ENCODE data around the gene NEGR1.
"Not testable (repeated sequence)": the region's sequence is repeated elsewhere in the genome, so short reads cannot be mapped to it uniquely, and the experiment has no call there.

NEGR1 gene

DNA sequence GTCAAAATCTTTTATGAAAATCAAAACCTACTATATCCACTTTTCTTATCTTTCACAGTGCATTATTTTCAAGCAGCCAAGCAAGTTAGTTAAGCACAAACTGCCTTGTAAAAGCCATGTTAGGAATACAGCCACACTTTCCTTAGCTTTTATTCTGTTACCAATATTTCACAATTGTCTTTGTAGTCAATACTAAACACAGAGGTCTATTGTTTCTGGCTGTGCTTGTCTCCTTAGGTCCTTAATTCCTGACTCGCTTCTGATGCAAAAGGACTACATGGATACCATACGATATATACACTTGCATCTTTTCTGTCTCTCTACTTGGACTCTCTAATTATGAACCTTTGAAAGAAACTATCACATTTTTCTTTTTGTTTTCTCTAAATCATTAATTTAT, 331.8 kb downstream of the NEGR1 start:
- no peak for DNase-seq (ENCODE audit: low read depth in 2 of 2, low spot score in 1 of 2)

DNA sequence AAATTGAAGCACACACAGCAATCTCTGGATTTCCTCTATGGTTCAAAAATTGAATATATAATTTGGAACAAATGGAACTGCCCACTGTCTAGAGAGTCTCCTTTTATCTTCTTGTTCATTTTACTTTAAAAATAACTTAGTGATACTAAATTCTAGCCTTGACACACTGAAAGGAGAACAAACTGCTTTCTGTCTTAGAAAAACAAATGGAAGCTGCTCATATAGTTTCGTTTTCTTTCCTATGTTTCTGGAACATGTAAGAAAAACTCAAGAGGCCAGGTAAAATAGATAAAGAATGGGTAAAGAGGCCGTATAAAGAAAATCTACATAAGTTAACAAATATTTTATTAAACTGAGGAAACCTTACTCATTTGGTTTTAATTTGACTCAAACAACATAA, 332.7 kb downstream of the NEGR1 start:
- no peak for DNase-seq (ENCODE audit: low read depth in 2 of 2, low spot score in 1 of 2)

DNA sequence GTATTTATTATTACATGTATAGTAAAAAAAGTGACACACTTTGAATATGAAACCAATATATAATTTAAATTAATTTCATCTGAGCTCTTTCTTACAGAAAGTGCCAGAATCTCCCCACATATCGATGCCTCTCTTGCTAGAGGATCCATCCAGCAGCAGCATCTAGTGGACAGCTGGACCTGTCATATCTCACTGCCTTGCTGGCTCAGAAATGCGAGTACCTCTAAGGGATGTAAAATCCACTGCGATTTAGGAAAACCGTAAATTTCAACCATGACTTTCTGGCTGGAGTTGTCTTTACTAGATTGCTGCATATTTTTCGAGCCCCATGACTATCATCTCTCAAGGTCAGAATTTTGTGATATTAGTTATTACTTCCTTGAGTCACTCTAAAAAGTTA, 333.8 kb downstream of the NEGR1 start:
- no peak for DNase-seq (ENCODE audit: low read depth in 2 of 2, low spot score in 1 of 2)

DNA sequence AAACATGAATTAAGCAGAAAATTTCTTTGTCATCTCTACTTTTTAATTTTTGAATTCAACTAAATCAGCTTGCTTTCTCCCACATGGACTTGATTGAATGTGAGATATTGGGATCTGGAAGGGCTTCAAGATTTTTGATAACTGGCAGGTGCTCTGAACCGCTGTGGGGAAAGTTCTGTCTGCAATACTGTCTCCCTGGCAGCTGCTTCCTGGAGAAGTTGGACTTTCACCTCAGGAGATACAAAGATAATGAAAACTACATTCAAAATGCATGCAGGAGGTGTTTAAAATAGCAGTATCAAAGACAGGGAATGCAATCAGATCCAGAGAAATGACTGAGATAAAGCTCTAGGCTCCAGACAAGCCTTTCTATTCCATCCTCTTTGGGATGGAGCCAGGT, 338.3 kb downstream of the NEGR1 start:
- no peak for DNase-seq (ENCODE audit: low read depth in 2 of 2, low spot score in 1 of 2)

DNA sequence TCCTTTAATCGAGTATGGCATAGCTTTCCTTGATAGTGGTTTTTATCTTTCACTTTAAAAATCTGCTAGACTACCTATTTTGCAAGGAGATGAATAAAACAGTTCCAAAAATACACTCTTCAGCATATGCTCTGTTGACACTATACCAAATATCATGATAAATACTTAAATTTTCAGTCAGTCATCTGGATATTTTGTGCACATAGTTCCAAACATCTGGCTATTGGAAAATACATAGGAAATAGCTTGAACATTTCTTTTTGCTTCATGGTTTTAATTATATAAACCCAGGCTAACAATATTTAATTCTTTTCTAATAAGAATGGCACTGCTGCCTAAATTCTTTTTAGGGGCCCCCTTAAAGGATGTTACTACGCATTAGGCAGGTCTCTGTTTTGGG, 342.1 kb downstream of the NEGR1 start:
- no peak for DNase-seq (ENCODE audit: low read depth in 2 of 2, low spot score in 1 of 2)

DNA sequence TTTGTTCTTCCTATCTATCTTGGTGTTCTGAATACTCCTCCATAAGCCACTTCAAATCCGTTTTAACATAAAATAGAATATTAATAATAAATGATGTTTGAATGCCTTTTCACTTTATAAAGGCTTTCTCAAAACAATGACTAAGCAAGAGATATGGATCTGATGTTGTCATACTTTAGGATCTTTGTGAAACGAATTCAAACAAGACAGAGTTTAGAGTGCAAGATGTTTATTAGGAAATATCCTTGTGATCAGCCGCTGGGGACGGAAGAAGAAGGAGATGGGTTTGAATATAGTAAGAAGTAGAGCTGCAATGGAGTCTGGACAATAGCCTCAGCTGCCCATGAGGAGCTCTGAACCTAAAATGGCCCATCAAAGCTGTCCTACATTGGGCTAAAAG, 351.8 kb downstream of the NEGR1 start:
- DNase-seq (ENCODE audit: low read depth in 2 of 2, low spot score in 1 of 2), result no peak

DNA sequence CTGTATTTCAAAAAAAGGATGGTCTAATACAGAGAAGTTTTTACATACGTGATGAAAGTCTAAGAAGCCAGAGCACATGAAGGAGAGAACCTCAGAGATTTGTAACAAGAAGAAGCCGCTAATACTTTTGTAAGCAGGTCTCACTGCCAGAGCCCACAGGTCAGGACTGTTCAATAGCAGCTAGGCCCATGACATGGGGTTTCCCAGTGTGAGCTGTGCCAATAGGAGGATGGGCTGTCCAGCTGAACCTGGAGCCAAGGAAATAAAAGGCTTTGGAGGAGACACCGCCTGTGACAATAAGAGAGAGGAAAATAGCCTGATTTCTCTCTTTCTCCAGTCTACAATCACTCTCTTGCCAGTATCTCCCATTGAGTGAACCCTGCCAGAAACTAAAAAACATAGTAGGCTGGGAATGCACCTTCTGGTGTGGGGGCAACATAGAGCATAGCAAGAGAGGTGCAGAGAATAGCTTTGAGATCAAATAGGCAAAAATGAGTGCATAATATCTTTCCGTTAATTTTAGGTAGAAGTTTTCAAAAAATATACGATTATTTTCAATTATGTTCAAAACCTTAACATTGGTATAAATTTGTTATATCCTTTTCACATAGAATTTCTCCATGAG, 360.3 kb downstream of the NEGR1 start:
- DNase-seq (ENCODE audit: low read depth in 2 of 2, low spot score in 1 of 2), result no peak

DNA sequence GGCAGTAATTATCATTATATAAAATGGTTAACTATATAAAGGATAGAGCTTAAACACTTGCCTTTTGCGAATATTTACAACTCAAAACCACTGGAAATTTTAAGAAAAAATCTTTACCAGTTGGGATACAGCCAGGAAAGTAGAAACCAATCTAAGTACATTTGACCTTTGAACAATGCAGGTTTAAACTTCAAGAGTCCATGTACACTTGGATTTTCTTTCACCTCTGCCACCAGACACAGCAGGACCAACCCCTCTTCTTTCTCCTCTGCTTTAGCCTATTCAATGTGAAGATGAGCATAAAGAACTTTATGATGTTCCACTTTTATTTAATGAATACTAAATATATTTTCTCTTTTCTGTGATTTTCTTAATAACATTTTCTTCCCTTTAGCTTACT, 361.1 kb downstream of the NEGR1 start:
- DNase-seq (ENCODE audit: low read depth in 2 of 2, low spot score in 1 of 2), result no peak

DNA sequence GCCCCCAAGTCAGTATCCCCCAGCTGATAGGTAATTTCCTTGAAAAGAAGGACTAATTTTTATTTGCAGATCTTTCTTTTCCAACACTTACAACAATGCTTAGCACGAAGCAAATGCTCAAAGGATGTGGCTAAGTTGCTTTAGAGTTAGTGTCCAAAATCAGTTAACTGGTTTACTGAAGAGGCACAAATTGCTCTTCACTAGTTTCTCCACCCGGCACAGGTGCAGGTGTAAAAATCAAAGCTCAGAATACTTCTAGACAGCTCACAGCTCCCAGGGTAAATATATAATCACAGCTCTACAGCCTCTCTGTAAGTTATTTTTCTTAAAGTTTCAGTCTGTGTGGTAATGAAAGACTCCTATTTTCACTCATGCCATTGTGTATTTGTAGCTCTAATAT, 361.8 kb downstream of the NEGR1 start:
- DNase-seq (ENCODE audit: low read depth in 2 of 2, low spot score in 1 of 2), result no peak

DNA sequence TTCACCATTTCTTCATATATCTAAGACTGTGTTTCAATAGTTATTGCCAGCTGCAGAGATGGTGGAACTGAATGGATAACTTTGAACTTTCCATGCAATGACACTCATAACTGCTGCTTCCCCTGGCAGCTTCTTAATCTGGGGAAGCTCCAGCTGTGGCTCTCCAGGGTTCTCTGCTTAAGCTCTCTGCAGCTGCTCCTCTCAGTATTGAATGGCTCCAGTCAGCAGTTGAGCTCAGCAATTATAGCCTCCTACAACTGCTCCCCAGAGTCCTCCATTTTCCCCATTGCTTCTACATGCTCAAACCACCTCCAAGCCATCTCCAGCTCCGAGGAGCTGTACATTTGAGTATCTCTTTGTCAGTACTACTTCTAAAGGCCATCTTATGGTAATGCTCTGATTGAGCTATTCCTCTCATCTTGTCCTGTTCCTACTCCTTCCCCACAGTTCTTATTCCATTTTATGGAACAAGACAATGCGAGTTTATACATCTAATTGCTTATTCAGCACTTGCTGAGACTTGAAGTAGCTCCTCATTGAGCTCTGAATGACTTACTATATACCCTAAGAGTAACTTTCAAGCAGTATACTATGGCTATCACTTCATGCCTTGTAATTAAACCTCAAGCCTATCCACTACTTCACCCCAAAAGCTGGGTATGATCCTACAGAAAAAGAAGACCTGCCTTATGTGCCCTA, 362.4 kb downstream of the NEGR1 start:
- DNase-seq (ENCODE audit: low read depth in 2 of 2, low spot score in 1 of 2), result no peak

DNA sequence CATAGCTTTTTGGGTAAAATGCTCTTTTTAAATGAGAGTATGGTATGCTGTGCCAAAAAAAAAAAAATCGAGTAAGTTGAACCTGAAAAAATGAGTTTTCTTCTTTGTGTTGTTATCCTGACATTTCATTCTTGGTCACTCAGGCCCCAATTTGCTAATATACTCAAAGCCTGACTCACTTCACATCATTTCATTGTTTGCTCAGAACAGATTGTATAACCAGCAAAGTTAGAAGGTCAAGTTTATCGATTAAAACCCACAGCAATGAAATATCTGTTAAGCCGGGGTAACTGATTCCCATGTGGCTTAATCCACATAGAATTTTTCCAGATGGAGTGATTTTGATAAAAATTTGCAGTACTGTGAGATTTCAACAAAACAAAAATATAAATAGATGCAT, 363.7 kb downstream of the NEGR1 start:
- no peak for DNase-seq (ENCODE audit: low read depth in 2 of 2, low spot score in 1 of 2)

DNA sequence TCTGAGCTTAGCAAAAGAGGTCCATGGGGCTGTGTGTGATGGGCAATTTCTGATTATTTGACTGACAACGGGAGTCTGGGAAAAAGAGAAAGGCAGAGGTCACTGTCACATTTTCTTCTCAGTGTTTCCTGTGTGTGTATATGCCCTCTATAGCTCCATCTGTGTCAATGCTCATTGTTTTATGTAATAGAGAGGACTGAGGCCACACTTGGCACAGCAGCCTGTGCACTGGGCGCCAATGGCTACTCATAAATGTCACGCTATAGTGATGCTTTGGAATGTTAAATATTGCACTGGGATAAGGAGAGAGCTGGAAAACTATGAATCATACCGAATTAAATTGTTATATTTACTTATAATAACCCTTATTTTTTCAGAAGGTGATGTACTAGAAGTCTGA, 365.4 kb downstream of the NEGR1 start:
- DNase-seq (ENCODE audit: low read depth in 2 of 2, low spot score in 1 of 2), result no peak

DNA sequence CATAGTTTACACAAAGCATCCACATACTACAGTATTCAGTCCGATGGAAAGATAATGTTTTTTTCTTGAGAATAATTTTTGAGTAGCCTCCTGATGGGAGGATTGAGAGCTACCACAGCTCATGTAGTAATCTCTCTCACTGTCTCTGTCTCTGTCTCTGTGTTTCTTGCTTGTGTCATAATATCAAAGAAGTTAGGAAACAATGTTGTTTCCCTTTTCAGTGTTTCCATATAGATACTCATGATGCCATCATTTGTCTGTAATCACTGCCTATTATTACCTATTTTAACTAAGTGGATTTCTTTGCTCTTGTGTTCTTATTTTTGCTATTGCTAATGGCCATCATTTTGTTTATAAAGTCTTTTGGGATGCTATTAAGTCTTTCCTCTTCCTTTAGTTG, 367.7 kb downstream of the NEGR1 start:
- no peak for DNase-seq (ENCODE audit: low read depth in 2 of 2, low spot score in 1 of 2)

DNA sequence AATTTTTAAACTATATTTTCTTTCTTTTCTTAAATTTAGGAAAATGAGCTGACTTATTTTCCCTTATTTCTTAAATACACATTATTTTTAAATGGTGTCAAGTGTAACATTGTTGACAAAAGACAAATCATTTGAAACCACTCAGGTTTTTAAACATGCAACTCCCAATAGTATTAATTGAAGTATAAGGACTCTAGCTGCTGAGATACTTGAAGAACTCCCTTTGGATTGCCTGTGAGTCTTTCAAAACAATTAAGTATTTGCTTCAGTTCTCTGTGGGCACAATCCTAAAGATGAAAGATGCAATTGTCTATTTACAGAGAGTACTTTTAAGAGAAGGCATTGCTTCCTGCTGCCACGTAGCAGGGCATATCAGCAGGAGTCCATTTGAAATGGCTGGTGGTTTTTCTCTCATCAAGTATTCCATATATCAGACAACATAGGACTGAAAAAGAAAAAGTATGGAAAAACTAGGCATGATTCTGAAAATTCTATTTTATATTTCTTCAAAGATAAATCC, 373.4 kb downstream of the NEGR1 start:
- DNase-seq (ENCODE audit: low read depth in 2 of 2, low spot score in 1 of 2), result no peak

DNA sequence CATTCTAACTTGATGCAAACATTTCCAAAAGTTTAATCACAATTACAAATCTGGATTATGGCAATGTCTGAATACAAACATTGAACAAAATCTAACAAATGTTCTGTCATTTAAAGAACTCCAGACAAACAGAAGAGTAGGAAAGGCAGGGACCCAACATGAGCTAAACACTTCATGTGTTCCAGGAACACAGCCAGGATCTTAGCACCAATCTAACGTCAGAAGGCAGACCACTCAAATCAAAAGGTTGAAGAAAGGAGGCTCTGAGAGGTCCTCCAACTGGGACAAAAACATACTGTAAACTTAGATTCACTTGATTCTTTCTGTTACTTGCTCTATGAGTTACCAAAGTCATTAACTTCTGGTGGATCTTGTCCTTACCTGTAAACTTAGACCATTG, 374.0 kb downstream of the NEGR1 start:
- no peak for DNase-seq (ENCODE audit: low read depth in 2 of 2, low spot score in 1 of 2)

DNA sequence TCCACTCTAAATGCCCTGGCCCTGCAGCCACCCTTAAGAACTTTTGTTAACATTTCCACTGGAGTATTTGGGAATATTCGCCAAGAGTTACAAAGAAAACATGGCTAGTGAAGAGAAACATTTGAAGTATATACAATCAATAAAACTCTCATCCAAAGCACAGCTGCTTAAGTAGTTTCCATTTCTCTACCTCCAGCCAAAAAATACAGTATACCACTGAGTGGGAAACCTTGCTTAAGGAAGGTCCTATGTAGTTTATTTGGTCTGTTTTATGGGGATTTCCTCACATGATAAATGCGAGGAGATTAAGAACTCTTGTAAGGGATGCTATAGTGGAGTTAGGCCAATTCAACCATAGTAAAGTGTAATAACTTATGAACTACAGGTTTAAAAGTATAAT, 382.5 kb downstream of the NEGR1 start:
- DNase-seq (ENCODE audit: low read depth in 2 of 2, low spot score in 1 of 2), result no peak

DNA sequence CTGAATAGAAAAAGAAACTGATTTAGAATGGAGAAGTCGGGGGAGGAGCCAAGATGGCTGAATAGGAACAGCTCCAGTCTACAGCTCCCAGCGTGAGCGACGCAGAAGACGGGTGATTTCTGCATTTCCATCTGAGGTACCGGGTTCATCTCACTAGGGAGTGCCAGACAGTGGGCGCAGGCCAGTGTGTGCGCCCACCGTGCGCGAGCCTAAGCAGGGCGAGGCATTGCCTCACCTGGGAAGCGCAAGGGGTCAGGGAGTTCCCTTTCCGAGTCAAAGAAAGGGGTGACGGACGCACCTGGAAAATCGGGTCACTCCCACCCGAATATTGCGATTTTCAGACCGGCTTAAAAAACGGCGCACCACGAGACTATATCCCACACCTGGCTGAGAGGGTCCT, 394.2 kb downstream of the NEGR1 start:
- not testable (repeated sequence) for DNase-seq (ENCODE audit: low read depth in 2 of 2, low spot score in 1 of 2)

DNA sequence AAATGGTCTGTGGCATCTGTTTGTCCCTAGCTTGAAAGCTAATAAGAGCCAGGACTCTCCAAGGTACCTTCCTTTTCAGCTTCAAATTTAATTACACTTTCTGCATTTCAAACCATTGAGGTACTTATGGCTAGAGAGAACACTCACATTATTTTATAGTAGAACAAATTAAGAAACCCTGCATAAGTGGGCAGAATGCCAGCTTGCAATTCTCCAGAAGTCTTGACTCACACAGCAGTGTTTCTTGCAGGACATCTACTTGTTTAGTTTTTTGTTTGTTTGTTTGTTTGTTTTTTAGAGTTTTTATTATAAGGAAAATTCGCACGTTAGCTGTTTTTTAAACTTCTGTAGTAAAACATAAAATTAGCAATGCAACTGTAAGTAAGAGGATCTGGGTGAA, 397.2 kb downstream of the NEGR1 start:
- no peak for DNase-seq (ENCODE audit: low read depth in 2 of 2, low spot score in 1 of 2)

DNA sequence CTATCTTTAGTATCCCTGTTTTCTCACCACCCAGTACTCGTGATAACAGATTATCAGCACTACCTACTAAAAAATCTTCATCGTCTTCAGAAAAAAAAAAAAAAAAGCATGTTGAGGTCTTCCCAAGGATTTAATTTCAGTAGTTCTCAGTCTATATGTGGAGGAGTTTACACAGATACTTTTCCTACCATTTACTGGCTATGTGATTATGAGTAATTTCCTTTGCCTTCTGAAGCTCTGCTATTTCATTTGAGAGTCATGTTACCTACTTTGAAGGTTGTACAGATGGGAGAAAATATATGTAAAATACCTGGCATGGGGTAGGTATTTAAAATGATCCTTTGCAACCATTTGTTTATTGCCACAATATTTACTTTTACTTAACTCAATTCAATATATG, 399.7 kb downstream of the NEGR1 start:
- DNase-seq (ENCODE audit: low read depth in 2 of 2, low spot score in 1 of 2), result no peak

DNA sequence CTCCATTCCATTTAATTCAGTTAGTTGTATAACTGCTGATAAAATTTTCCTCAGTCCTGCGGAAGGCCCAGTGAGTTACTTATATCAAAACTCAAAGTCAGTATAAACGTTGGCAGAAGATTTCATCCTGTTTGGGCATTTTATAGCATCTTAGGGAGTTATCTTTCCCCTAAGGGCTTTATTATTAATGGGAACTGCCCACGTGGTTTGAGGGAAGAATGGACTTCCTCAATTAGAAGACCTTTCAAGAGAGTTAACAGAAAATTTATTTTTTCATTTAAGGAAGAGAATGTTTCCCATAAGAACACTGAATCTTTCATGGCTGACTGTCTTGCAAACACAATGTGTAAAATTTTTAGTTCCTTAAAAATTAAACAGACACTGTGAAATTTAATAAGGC, 400.1 kb downstream of the NEGR1 start:
- DNase-seq (ENCODE audit: low read depth in 2 of 2, low spot score in 1 of 2), result no peak

DNA sequence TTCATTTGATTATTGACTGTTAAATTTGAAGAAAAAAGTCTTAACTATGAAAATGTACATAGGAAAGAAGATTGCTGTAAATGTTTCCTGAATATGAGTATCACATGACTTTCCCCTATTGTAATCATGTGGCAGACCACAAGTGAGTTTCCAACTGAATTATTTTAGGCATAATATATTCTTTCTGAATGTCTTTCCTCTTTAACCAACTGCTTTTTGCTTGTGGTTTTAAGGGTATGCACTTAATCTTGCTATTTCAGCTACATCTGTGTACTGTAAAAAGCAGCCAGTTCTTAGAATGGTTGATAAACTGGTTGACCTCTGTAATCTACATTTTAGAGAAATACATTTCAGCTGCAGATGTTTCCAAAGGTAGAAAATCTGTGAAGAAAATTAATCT, 400.7 kb downstream of the NEGR1 start:
- no peak for DNase-seq (ENCODE audit: low read depth in 2 of 2, low spot score in 1 of 2)

DNA sequence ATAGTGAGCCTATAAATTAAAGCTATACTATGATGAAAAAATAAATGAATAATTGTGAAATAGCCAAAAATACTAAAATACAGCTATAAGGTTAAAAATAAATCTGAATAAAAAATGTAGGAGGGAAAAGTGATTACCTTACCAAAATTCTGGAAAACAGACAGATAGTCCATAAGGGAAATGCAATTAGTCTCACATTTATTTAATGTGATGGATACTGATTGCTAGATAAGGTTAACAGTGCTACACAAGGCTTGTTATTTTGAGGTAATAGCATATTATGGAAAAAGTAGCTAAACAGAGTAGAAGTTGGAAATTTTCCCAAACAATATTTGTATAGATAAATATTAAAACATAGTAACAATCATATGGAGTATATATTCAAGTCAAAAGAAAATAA, 413.0 kb downstream of the NEGR1 start:
- no peak for DNase-seq (ENCODE audit: low read depth in 2 of 2, low spot score in 1 of 2)

DNA sequence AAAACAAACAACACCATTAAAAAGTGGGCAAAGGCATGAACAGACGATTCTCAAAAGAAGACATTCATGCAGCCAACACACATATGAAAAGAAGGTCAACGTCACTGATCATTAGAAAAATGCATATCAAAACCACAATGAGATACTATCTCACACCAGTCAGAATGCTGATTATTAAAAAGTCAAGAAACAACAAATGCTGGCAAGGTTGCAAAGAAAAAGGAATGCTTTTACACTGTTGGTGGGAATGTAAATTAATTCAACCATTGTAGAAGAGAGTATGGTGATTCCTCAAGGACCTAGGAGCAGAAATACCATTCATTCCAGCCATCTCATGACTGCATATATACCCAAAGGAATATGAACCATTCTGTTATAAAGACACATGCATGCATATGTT, 419.6 kb downstream of the NEGR1 start:
- no peak for DNase-seq (ENCODE audit: low read depth in 2 of 2, low spot score in 1 of 2)
